ENCODE measurements around the gene STK24. TPM values are rescaled to one million over a fixed set of nuclear protein-coding genes. Genes with fewer than 3 reads are reported as not detected.
A peak's percentile ranks its signal among the peaks of the same experiment; 100 is the strongest.

STK24 gene
- total RNA-seq, 2 experiments from 2014 or later, result 189 to 204 TPM

GRCh38 chr13:98476538-98476966, 100.4 kb downstream of the STK24 start:
- ChIA-PET CTCF (interaction anchor here (0.7 to 2.0 kb wide), 6 partner anchors 10 to 177 kb away, joined by 3 to 11 read pairs (median 5); no protein-coding TSS in a partner anchor), POLR2A (interaction anchor here (0.8 to 2.6 kb wide), 9 partner anchors 9 to 100 kb away, joined by 3 to 24 read pairs (median 5); partner anchors contain the start of gene STK24)
- peak overlapping the region; percentile 49 for H3K4me3 Mint-ChIP-seq
- peaks cover 70% of the 10 kb centered on the region for H3K36me3 Mint-ChIP-seq (ENCODE audit: low read depth)
- no peaks in the 10 kb centered on the region for H3K9me3 Mint-ChIP-seq
- no peaks in the 10 kb centered on the region for H3K27me3 Mint-ChIP-seq
- DNase-seq, result peak; percentile 94
- peaks cover 81% of the 10 kb centered on the region for H3K4me1 Mint-ChIP-seq
- peak overlapping the region; percentile 83 for H3K27ac Mint-ChIP-seq

DNA sequence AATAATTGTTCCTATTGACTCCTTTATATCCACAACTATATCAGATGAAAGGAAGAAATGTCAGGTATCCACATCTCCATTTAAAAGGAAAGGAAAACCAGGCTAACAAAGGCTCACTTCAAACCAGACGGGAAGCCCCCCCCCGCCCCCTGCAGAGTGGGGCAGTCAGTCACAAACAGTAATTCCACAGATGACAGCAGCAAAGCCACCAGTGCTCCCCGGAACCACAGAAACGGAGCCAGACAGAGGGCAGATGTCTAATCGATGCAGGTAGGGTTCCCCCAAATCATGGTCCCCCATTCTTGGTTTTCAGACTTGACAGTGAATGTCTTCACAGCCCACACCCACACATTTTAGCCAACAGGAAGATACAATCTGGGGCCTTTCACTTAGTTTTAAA, 100.8 kb downstream of the STK24 start:
- Mint-ChIP-seq H3K36me3 (ENCODE audit: low read depth) (peaks cover 70% of the 10 kb centered on the region), H3K9me3 (no peaks in the 10 kb centered on the region)

DNA sequence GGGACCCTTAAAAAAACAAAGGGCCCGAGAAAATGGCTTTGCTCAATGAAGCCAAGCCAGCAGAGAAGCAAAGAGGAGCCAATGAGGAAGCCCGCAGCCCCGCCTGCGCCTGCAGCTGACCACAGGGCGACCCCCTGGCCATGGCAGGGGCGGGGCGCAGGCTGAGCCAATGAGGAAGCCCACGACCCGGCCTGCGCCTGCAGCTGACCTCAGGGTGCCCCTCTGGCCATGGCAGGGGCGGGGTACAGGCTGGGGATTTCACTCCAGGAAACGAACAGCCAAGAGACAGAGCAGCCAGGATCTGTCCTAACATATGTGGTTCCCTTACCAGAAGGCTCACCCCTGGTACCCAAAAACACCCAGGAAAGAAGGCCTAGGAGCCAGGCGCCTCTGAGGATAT, 101.4 kb downstream of the STK24 start:
- ChIA-PET POLR2A (interaction anchor here (0.8 to 2.6 kb wide), 6 partner anchors 9 to 101 kb away, joined by 5 to 24 read pairs (median 8); partner anchors contain the start of gene STK24), CTCF (interaction anchor here (1.2 to 2.0 kb wide), 4 partner anchors 9 to 87 kb away, joined by 5 to 11 read pairs (median 6); no protein-coding TSS in a partner anchor)

More for the DNA sequence above, 100.8 kb downstream of the STK24 start:
- Mint-ChIP-seq H3K27ac (peak overlapping the region; percentile 83), H3K4me3 (peak overlapping the region; percentile 49), H3K27me3 (no peaks in the 10 kb centered on the region), H3K4me1 (peaks cover 80% of the 10 kb centered on the region)
- POLR2A ChIA-PET, result interaction anchor here (0.8 to 2.6 kb wide), 9 partner anchors 9 to 100 kb away, joined by 3 to 24 read pairs (median 5); partner anchors contain the start of gene STK24
- CTCF ChIA-PET, result interaction anchor here (0.8 to 2.0 kb wide), 5 partner anchors 9 to 177 kb away, joined by 3 to 11 read pairs (median 5); no protein-coding TSS in a partner anchor
- peak; percentile 75 for DNase-seq

DNA sequence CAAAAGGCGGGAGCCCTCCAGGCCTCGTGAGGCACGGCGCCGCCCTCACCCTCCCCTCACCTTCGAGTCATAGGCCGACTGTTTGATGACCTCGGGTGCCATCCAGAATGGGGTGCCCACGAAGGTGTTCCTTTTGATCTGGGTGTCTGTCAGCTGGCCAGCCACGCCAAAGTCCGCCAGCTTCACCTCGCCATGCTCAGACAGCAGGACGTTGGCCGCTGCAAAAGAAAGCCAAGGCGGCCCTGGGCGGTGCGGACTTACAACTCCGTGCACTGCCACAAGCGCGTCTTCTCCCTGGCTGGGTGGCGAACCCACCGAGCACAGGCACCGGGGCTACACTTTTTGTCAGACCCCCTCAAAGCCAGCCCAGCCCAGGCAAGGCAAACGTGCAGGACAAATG, 102.1 kb downstream of the STK24 start:
- peaks cover 72% of the 10 kb centered on the region for H3K4me1 Mint-ChIP-seq
- ChIA-PET POLR2A (no interaction called here), CTCF (no interaction called here)
- no peaks in the 10 kb centered on the region for H3K27me3 Mint-ChIP-seq
- H3K9me3 Mint-ChIP-seq, result no peaks in the 10 kb centered on the region
- no peak for DNase-seq
- H3K27ac Mint-ChIP-seq, result no peak overlapping the region
- H3K36me3 Mint-ChIP-seq (ENCODE audit: low read depth), result peaks cover 70% of the 10 kb centered on the region
- no peak overlapping the region for H3K4me3 Mint-ChIP-seq

More for the DNA sequence above, 101.4 kb downstream of the STK24 start:
- Mint-ChIP-seq H3K27me3 (no peaks in the 10 kb centered on the region), H3K4me3 (no peak overlapping the region), H3K36me3 (ENCODE audit: low read depth) (peaks cover 70% of the 10 kb centered on the region), H3K27ac (peak overlapping the region; percentile 56), H3K9me3 (no peaks in the 10 kb centered on the region), H3K4me1 (peaks cover 74% of the 10 kb centered on the region)
- no peak for DNase-seq

- no peaks in the 10 kb centered on the region for H3K9me3 Mint-ChIP-seq
- CTCF ChIA-PET, result no interaction called here
- H3K27ac Mint-ChIP-seq, result no peak overlapping the region
- no peak overlapping the region for H3K4me3 Mint-ChIP-seq
- H3K36me3 Mint-ChIP-seq (ENCODE audit: low read depth), result peaks cover 66% of the 10 kb centered on the region
- POLR2A ChIA-PET, result no interaction called here
- H3K4me1 Mint-ChIP-seq, result peaks cover 67% of the 10 kb centered on the region
- no peak for DNase-seq
- no peaks in the 10 kb centered on the region for H3K27me3 Mint-ChIP-seq
These were observed 102.6 kb downstream of the STK24 start for GRCh38 chr13:98474292-98474691.

DNA sequence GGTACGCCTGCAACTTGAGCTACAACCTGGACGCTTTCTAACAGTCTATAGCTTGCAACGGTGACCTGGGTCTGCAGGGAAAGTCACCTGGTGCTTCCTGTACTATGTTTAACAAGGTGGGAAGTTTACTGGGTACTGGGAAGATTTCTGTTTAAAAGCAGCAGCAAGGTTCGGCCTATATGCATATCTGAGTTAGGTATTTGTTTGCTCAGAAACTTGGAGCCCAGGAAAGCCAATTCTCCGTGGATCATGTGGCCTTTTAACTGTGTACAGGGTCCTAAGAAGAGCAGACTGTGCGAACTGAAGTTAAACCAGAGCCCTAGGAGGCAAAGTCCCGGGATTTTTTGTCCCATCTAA, 103.1 kb downstream of the STK24 start:
- H3K27me3 Mint-ChIP-seq, result no peaks in the 10 kb centered on the region
- peaks cover 66% of the 10 kb centered on the region for H3K36me3 Mint-ChIP-seq (ENCODE audit: low read depth)
- no peak overlapping the region for H3K4me3 Mint-ChIP-seq
- H3K9me3 Mint-ChIP-seq, result no peaks in the 10 kb centered on the region
- H3K4me1 Mint-ChIP-seq, result peaks cover 63% of the 10 kb centered on the region
- CTCF ChIA-PET, result no interaction called here
- peak overlapping the region; percentile 19 for H3K27ac Mint-ChIP-seq
- POLR2A ChIA-PET, result no interaction called here
- DNase-seq, result no peak

DNA sequence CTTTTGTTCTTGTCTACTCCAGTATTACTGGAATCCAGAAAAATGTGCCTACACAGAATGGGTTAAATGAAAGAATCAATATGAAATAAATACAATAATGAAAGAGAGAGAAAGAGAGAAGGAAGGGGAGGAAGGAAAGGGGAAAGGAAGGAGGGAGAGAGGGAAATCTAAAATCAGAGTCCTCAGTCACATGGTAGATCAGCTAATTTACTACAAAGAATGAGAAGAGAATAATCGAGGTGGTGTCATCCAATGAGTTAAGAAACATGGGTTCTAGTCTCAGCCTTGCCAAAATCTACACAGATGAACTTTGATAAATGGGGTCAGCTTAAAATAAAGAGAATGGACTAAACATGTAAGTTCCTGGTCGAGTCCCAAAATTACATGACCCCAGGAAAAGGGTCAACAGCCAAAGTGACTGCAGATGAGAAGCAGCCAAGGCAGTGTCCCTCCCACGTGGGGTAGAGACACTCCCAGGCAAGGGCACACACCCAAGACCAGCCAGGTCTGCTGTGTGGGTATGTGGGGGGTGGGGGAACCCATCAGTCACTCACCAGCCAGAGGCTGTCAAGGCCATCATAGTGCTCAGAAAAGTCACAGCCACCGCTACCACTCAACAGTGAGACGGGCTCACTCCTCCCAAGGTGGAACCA, 103.6 kb downstream of the STK24 start:
- CTCF ChIA-PET, result interaction anchor here (0.9 kb wide), 1 partner anchor 230 kb away, joined by 3 read pairs; no protein-coding TSS in a partner anchor
- Mint-ChIP-seq H3K4me1 (peaks cover 58% of the 10 kb centered on the region), H3K36me3 (ENCODE audit: low read depth) (peaks cover 68% of the 10 kb centered on the region), H3K9me3 (no peaks in the 10 kb centered on the region), H3K27ac (peak overlapping the region; percentile 61), H3K27me3 (no peaks in the 10 kb centered on the region), H3K4me3 (no peak overlapping the region)
- POLR2A ChIA-PET, result no interaction called here
- no peak for DNase-seq

DNA sequence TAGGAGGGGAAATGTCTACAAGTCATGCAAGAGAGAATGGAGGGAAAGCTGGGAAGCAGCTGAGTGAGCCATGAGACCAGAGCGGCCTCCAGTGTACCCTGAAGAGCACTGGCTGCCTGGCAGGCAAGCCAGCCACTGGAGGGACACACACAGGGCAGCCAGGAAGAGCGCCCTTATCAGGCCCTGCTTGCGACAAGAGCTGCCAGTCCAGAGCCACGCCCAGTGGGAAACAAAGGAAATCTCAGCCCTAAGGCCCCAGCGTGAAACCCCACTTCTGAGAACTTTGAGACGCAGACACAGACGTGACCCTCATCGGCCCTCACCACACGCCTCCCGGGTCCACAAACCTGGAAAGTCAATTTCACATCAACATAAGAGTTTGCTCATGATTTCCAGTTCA, 105.0 kb downstream of the STK24 start:
- Mint-ChIP-seq H3K36me3 (ENCODE audit: low read depth) (peaks cover 69% of the 10 kb centered on the region), H3K9me3 (no peaks in the 10 kb centered on the region), H3K4me3 (no peak overlapping the region), H3K4me1 (peaks cover 45% of the 10 kb centered on the region), H3K27ac (peak overlapping the region; percentile 55), H3K27me3 (no peaks in the 10 kb centered on the region)
- ChIA-PET CTCF (interaction anchor here (0.6 kb wide), 1 partner anchor 26 kb away, joined by 3 read pairs; no protein-coding TSS in a partner anchor), POLR2A (interaction anchor here (0.7 kb wide), 1 partner anchor 100 kb away, joined by 3 read pairs; no protein-coding TSS in a partner anchor)
- DNase-seq, result no peak

DNA sequence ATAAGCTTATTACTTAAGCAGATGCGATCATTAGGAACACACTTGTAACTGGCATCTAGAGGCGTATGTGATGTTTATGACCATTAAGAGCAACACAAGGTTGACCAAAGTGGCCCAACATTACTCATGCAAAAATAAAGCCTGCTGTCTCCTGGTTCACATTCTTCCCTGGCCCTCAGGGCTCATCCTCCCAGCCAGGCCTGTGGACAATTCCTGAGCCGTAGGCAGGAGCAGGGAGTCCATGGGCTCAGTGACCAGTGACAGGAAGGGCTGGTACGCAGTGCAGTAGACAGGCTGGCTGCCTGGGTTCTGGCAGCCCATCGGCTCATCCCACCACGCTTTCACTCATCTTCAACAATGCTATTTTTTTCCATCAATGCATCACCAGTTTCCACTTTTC, 106.0 kb downstream of the STK24 start:
- ChIA-PET POLR2A (no interaction called here), CTCF (no interaction called here)
- Mint-ChIP-seq H3K36me3 (ENCODE audit: low read depth) (peaks cover 73% of the 10 kb centered on the region), H3K9me3 (no peaks in the 10 kb centered on the region), H3K4me3 (no peak overlapping the region), H3K27me3 (no peaks in the 10 kb centered on the region), H3K4me1 (peaks cover 39% of the 10 kb centered on the region), H3K27ac (peak overlapping the region; percentile 41)
- DNase-seq, result no peak

GRCh38 chr13:98468929-98469328, 108.0 kb downstream of the STK24 start:
- POLR2A ChIA-PET, result no interaction called here
- CTCF ChIA-PET, result interaction anchor here (1.3 kb wide), 1 partner anchor 184 kb away, joined by 4 read pairs; no protein-coding TSS in a partner anchor
- peaks cover 65% of the 10 kb centered on the region for H3K36me3 Mint-ChIP-seq (ENCODE audit: low read depth)

DNA sequence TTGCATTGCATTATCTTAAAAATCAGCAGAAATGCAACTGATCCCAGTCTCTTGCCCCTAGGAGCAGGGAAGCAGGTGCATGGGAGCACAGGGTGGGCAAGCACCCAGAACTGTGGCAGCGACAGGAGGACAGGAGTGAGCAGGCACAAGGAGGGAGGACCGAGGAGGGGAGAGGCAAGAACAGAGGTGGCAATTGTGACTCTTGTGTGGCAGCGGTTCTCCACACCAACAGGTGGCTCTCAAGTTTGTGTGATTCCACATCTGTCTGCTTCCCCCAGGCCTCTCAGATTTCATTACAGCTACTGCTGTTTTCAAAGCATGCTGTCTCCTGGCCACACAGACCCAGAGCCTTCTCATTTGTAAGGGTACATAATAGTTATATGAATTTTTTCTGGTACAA, 108.5 kb downstream of the STK24 start:
- H3K27ac Mint-ChIP-seq, result no peak overlapping the region
- POLR2A ChIA-PET, result no interaction called here

More at GRCh38 chr13:98468929-98469328, 108.0 kb downstream of the STK24 start:
- no peaks in the 10 kb centered on the region for H3K9me3 Mint-ChIP-seq
- peaks cover 28% of the 10 kb centered on the region for H3K4me1 Mint-ChIP-seq
- DNase-seq, result no peak
- H3K4me3 Mint-ChIP-seq, result no peak overlapping the region
- H3K27ac Mint-ChIP-seq, result no peak overlapping the region
- no peaks in the 10 kb centered on the region for H3K27me3 Mint-ChIP-seq

GRCh38 chr13:98467263-98467985, 109.5 kb downstream of the STK24 start:
- DNase-seq, result no peak
- H3K9me3 Mint-ChIP-seq, result no peaks in the 10 kb centered on the region
- peaks cover 64% of the 10 kb centered on the region for H3K36me3 Mint-ChIP-seq (ENCODE audit: low read depth)
- H3K27me3 Mint-ChIP-seq, result no peaks in the 10 kb centered on the region
- CTCF ChIA-PET, result interaction anchor here (0.6 to 2.4 kb wide), 10 partner anchors 9 to 204 kb away, joined by 3 to 14 read pairs (median 4); no protein-coding TSS in a partner anchor
- no peak overlapping the region for H3K4me3 Mint-ChIP-seq
- POLR2A ChIA-PET, result interaction anchor here (0.7 to 1.7 kb wide), 2 partner anchors 9 to 11 kb away, joined by 3 to 5 read pairs; no protein-coding TSS in a partner anchor
- no peak overlapping the region for H3K27ac Mint-ChIP-seq
- H3K4me1 Mint-ChIP-seq, result peaks cover 23% of the 10 kb centered on the region

More for the DNA sequence above, 108.5 kb downstream of the STK24 start:
- H3K4me3 Mint-ChIP-seq, result no peak overlapping the region
- no peaks in the 10 kb centered on the region for H3K27me3 Mint-ChIP-seq
- CTCF ChIA-PET, result interaction anchor here (1.3 kb wide), 1 partner anchor 185 kb away, joined by 4 read pairs; no protein-coding TSS in a partner anchor
- H3K36me3 Mint-ChIP-seq (ENCODE audit: low read depth), result peaks cover 64% of the 10 kb centered on the region
- no peaks in the 10 kb centered on the region for H3K9me3 Mint-ChIP-seq
- peaks cover 25% of the 10 kb centered on the region for H3K4me1 Mint-ChIP-seq
- no peak for DNase-seq
